Tibial artery (tissue), 4 donors: ENCODE measurements around the gene AGK.

Source experiments
- DNase-seq, 2 donors: peaks; one replicate each; pipeline ENCODE4 v3.0.0-alpha.2; 2019
- H3K27ac ChIP-seq, 2 donors: fragments of 200-600 bp; sonication (generic) in 1 of 2; 1 replicate in 1 of 2; 2 replicates in 1 of 2; pipeline ENCODE4 v1.5.1; 2018 to 2019; ENCODE audit warnings: mild to moderate bottlenecking in 1 of 2
- H3K27me3 ChIP-seq, 2 donors: fragments of 200-600 bp; sonication (generic) in 1 of 2; one replicate each; pipeline versions ENCODE4 v1.5.1 to v1.6.0; 2016 to 2019
- H3K36me3 ChIP-seq, 3 donors: fragments of 200-600 bp; sonication (generic) in 2 of 3; one replicate each; pipeline ENCODE4 v1.5.1; 2016 to 2019; ENCODE audit warnings: mild to moderate bottlenecking in 2 of 3
- H3K4me1 ChIP-seq, 4 donors: fragments of 200-600 bp; sonication (generic) in 2 of 4; 1 replicate in 3 of 4; 2 replicates in 1 of 4; pipeline ENCODE4 v1.5.1; 2016 to 2019
- H3K4me3 ChIP-seq, 2 donors: fragments of 200-600 bp; sonication (generic) in 1 of 2; 1 replicate in 1 of 2; 2 replicates in 1 of 2; pipeline ENCODE4 v1.5.1; 2018 to 2019; ENCODE audit warnings: mild to moderate bottlenecking in 2 of 2
- H3K9me3 ChIP-seq, 3 donors: fragments of 200-600 bp; sonication (generic) in 1 of 3; one replicate each; pipeline ENCODE4 v1.5.1; 2016 to 2019
- intact Hi-C: fragments of 100-400 bp; cut with DNase I; formaldehyde crosslinking; loops from one replicate; pipeline ENCODE4 v1.15.0; 2023; ENCODE audit warnings: low total_unique reads
- TF ChIP-seq, protein P1 (sequence below), 2 experiments: fragments of 200-600 bp in 1 of 2; fragments of 450-650 bp in 1 of 2; IDR thresholded peaks; one replicate each; pipeline ENCODE4 v1.5.1; 2017 to 2019; ENCODE audit warnings: antibody characterized with exemption in 2 of 2, mild to moderate bottlenecking in 1 of 2, moderate library complexity in 1 of 2

AGK gene

DNA sequence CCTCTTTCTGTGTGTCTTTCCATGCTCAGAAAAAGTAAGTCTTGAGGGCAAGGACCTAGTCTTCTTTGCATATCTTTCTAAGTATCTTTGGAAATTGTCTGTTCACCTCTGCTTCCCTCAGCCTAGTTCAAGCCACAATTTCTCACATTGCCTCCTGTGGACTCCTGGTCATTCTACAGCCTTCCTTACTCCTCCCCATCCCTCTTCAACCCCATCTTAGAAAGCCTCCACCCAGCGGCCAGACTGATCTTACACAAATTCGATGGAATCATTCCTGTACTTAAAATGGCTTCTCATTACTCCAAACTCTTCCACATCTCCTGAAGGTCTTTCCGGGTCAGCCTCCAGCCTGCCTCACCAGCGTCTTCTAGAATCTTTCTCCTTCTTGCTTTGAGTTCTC, 24.1 kb upstream of the AGK start:
- Histone ChIP-seq H3K36me3 (no peaks in the 10 kb centered on the region), H3K27ac (no peak overlapping the region), H3K9me3 (no peaks in the 10 kb centered on the region), H3K4me3 (no peak overlapping the region), H3K4me1 (no peaks in the 10 kb centered on the region), H3K27me3 (peaks cover 0 to 4% of the 10 kb centered on the region in 2 donors)
- intact Hi-C loops, result no loop called here
- no peak for DNase-seq
- TF ChIP-seq, protein P1, sequence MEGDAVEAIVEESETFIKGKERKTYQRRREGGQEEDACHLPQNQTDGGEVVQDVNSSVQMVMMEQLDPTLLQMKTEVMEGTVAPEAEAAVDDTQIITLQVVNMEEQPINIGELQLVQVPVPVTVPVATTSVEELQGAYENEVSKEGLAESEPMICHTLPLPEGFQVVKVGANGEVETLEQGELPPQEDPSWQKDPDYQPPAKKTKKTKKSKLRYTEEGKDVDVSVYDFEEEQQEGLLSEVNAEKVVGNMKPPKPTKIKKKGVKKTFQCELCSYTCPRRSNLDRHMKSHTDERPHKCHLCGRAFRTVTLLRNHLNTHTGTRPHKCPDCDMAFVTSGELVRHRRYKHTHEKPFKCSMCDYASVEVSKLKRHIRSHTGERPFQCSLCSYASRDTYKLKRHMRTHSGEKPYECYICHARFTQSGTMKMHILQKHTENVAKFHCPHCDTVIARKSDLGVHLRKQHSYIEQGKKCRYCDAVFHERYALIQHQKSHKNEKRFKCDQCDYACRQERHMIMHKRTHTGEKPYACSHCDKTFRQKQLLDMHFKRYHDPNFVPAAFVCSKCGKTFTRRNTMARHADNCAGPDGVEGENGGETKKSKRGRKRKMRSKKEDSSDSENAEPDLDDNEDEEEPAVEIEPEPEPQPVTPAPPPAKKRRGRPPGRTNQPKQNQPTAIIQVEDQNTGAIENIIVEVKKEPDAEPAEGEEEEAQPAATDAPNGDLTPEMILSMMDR (IDR thresholded peaks at IDR 0.05), result no peak

DNA sequence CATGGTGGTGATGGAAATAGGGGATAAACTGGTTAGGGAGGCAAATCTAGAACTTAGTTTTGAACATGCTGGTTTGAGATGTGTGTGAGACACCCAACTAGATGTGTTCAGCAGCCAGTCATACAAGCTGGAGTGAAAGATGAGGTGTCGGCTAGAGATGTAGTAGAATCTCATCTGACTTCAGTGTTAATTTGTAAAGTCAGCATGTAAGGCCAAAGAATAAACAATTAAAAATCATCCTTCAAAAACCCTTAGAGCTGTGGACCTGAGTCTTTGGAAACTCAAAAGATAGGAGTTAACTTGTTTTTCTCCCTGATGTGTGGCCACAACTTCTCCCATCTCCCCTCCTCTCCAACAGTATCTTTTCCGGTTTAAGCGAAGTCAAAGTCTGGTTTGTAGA, 22.8 kb upstream of the AGK start:
- no peak for DNase-seq
- H3K4me1 ChIP-seq, result peaks cover 0 to 2% (median 0%) of the 10 kb centered on the region in 4 donors
- intact Hi-C loops, result no loop called here
- no peak overlapping the region for H3K4me3 ChIP-seq
- no peaks in the 10 kb centered on the region for H3K36me3 ChIP-seq
- H3K27ac ChIP-seq, result no peak overlapping the region
- TF ChIP-seq, protein P1 (IDR thresholded peaks at IDR 0.05), result no peak
- no peaks in the 10 kb centered on the region for H3K9me3 ChIP-seq
- H3K27me3 ChIP-seq, result peaks cover 0 to 4% of the 10 kb centered on the region in 2 donors

DNA sequence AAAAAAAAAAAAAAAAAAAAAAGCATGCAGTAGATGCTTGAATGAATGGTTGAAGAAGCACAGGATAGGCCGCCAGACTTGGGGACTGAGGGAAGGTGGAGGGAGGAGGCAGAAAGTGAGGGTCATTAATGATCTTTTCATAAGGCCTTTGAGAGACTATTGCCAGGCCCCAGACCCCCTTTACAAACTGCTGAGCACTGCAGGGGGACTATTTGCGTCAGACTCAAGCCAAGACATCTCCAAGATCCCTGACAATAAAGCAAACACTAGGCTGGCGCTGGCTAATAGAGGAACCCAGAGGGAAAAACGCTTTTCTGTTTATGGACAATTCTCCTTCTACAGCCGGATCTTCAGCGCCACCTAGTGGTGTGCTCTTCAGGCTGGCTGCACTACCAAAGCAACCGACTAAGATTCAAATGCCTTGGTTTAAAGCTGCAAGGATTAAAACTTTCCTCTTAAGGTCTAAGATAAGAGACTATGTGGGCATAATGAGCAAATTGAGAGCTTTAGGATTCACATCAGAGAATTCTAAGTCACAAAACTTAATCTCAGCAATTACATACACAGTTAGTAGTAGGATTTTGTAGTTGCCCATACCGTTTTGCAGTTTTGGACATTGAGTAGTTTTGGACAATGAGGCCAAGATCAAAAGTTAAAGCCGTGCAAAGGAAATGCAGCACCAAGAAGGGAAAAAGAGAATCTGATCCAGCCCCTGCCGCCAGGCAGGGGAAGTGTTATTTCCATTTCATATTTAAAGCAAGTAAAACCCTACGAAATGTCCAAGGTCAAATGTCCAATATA, 17.9 kb upstream of the AGK start:
- peaks cover 0 to 2% (median 0%) of the 10 kb centered on the region in 4 donors for H3K4me1 ChIP-seq
- no peaks in the 10 kb centered on the region for H3K36me3 ChIP-seq
- intact Hi-C loops, result no loop called here
- H3K4me3 ChIP-seq, result no peak overlapping the region
- peak in 1 of 2 donors; percentile 65 for DNase-seq
- H3K27me3 ChIP-seq, result no peaks in the 10 kb centered on the region
- no peaks in the 10 kb centered on the region for H3K9me3 ChIP-seq
- TF ChIP-seq, protein P1 (IDR thresholded peaks at IDR 0.05), result peak; percentile 66 to 88
- no peak overlapping the region for H3K27ac ChIP-seq

DNA sequence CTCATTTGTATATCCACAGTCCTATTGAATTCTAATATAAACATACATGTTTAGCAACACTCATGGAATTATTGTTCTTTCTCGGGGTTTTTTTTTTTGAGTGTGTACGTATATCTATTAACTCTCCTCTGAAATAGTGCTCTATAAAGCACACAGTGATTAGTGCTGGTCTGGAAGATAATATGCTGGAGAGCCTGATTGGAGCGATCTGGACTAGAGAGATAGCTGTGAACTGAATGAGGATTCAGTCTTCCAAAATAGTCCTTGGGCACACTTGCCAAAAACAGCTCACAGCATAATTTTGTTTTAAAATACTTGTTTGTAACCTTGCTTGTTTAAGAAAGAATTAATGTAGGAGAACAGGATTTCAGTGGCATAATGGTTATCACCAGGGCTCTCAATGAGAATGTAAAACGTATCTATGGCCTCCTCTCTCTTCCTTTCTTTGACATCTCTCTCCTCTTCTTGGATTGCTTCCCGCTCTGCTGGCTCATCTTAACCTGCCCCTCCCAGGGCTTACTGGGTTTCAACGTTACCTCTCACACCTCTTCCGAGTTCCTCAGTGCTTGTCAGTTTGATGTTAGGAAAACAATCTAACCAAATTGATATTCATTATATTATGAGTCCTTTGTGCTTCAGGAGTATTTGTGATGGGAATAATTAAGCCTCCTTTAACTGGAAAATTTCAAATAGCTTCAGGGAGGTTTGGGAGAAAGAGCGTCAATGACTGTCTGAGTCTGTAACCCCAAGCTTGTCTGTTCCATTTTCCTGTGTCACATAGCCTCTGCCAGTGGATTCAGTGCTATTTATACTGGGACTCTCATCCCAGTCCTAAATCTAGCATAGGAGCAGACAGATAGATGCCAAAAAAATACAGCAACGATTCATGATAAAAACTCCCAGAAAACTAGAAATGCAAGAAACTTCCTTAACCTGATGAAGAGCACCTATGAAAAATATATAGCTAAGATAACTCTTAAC, 16.2 kb upstream of the AGK start:
- Histone ChIP-seq H3K9me3 (no peaks in the 10 kb centered on the region), H3K27ac (no peak overlapping the region), H3K36me3 (no peaks in the 10 kb centered on the region), H3K4me1 (peaks cover 0 to 2% (median 0%) of the 10 kb centered on the region in 4 donors), H3K27me3 (peaks cover 0 to 2% of the 10 kb centered on the region in 2 donors), H3K4me3 (no peak overlapping the region)
- intact Hi-C loops, result no loop called here
- TF ChIP-seq, protein P1 (IDR thresholded peaks at IDR 0.05), result no peak
- no peak for DNase-seq

DNA sequence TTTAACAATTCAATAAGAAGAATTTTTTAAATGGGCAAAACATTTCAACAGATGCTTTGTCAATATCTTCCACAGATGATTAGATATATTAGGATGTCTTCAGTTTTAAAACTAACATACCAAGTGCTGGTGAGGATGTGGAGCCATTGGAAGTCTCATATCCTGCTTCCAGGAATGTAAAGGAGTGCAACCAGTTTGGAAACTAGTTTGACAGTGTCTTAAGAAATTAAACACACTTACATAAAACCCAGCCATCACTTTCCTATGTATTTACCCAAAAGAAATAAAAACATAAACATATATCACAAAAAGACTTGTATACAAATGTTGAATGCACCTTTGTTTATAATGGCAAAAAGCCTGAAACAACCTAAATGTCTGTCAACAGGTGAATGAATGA, 13.3 kb upstream of the AGK start:
- intact Hi-C loops, result no loop called here
- no peaks in the 10 kb centered on the region for H3K36me3 ChIP-seq
- no peak overlapping the region for H3K27ac ChIP-seq
- no peaks in the 10 kb centered on the region for H3K9me3 ChIP-seq
- no peak for DNase-seq
- TF ChIP-seq, protein P1 (IDR thresholded peaks at IDR 0.05), result no peak
- peaks cover 0 to 2% (median 0%) of the 10 kb centered on the region in 4 donors for H3K4me1 ChIP-seq
- peaks cover 0 to 3% of the 10 kb centered on the region in 2 donors for H3K27me3 ChIP-seq
- H3K4me3 ChIP-seq, result no peak overlapping the region
